Activated naive CD4-positive, alpha-beta T cell (primary cell): ENCODE results near the gene POU3F1.

Experiments
- DNase-seq, 4 experiments: peaks; one replicate each; lab custom pipeline; 2025; lab: John Stamatoyannopoulos, UW

The POU3F1 gene

DNA sequence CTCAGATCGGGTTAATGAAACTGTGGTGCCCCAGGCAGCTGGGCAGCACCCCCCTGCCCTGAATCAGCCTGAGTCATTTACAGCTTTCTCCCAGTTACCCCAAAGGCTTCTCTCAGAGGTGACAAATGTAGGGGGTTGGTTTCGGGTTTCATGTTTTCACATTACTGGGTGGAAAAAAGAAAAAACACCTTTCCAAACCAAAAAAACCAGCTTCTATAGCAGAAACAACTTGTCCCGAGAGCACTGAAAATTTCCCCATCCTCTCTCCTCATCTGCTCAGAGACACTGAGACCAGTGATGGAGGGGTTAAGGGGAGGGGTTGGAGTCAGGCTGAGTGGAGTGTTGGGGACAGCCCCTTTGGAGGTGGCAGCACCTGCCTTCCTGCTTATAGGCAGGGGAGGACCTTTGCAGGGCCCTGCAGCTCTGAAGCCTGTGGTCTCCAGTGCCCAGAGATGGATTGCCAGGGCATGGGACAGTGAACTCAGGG lies 18.4 kb downstream of the POU3F1 start:
- DNase-seq, result peak in 1 of 4 experiments; percentile 20

- no peak for DNase-seq
Measured at GRCh38 chr1:38027201-38028104, 19.1 kb downstream of the POU3F1 start.

DNA sequence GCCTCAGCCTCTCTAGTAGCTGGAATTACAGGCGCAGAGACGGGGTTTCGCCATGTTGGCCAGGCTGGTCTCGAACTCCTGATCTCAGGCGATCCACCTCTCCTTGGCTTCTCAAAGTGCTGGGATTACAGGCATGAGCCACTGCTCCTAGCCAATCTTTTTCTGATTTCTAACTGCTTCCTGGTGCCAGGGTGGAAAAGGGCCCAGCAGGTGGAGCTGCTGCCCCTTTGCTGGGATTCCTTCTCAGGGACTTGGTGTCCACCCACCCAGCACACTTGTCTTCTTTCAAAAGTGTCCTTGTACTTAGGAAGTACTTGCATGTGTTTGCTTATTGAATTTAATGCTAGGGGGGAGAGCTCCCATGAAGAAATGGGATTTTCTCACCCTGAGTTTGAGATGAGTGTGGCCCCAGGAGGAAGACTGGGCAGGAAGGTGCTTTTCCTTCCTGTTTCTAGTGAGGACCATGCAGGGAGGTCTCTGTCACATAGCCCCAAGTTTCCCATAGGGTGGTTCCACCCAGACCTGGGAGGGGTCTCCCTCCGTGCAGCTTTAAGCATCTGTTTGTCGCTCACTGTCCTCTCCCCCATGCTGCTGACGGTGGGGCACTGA lies 19.9 kb downstream of the POU3F1 start:
- peak in 1 of 4 experiments; percentile 6 for DNase-seq

GRCh38 chr1:38025664-38026063 lies 20.9 kb downstream of the POU3F1 start:
- DNase-seq, result no peak

GRCh38 chr1:38025233-38025632 lies 21.4 kb downstream of the POU3F1 start:
- no peak for DNase-seq

DNA sequence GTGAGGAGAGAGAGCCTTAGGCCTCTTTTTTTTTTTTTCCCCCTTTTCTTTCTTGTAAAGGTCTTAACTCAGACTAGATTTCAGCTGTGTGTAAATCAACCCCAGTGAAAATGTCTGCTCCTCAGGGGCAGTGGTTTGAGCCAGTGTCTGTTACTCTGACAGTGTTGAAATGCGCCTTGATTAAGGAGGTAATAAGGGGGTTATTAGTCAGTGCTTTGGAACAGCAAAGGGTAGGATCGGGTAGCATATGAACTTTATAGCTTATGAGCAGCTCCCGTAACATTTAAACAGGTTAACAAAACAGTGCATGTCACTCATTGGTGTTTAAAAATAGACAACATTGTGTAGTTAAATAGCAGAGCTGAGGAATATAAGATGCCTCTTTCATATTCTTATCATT lies 23.8 kb downstream of the POU3F1 start:
- DNase-seq, result no peak

GRCh38 chr1:38021969-38022368 lies 24.6 kb downstream of the POU3F1 start:
- no peak for DNase-seq

GRCh38 chr1:38020396-38020795 lies 26.2 kb downstream of the POU3F1 start:
- DNase-seq, result no peak

- no peak for DNase-seq
Measured at GRCh38 chr1:38018864-38019343, 27.7 kb downstream of the POU3F1 start.

- DNase-seq, result no peak
Measured at GRCh38 chr1:38015978-38016725, 30.4 kb downstream of the POU3F1 start.

- DNase-seq, result no peak
Measured at GRCh38 chr1:38014724-38015424, 31.7 kb downstream of the POU3F1 start.

DNA sequence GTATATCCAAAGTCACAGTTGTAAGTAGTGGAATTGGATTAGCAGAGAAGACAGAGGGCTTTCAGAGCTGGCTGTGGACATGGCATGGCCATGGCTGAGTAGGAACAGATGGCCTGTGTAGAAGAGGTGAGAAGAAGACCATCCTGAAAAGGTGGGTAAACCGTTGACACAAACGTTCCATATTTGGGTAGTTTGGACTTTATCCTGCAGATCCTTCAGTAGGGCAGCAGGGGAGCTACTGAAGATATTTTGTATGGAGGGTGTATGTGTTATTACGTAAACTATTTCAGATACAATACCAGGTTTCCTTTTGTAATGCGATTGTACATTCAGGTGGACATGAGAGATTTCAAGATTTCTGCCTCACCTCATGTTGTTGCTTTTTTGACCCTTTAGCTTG lies 32.4 kb downstream of the POU3F1 start:
- DNase-seq, result no peak

- no peak for DNase-seq
Measured at GRCh38 chr1:38013227-38013622, 33.4 kb downstream of the POU3F1 start.

GRCh38 chr1:38012363-38013226 lies 34.0 kb downstream of the POU3F1 start, which contains the start of gene UTP11:
UTP11 (plus strand) TSS chr1:38012734; CDS start chr1:38012803, 69 bp downstream.
- peak; percentile 62 to 82 (median 77) for DNase-seq

DNA sequence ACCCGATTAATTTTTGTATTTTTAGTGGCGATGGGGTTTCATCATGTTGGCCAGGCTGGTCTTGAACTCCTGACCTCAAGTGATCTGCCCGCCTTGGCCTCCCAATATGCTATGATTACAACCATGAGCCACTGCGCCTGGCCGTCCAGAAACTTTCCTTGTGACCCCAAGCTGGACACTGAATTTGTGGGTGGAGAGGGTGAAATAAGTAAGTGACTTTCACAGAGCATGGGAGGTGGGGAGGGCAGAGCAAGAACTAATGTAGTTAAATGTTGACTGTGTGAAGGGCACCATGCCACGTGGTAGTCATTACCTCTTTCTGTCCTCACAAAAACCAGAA lies 36.8 kb downstream of the POU3F1 start:
- no peak for DNase-seq

DNA sequence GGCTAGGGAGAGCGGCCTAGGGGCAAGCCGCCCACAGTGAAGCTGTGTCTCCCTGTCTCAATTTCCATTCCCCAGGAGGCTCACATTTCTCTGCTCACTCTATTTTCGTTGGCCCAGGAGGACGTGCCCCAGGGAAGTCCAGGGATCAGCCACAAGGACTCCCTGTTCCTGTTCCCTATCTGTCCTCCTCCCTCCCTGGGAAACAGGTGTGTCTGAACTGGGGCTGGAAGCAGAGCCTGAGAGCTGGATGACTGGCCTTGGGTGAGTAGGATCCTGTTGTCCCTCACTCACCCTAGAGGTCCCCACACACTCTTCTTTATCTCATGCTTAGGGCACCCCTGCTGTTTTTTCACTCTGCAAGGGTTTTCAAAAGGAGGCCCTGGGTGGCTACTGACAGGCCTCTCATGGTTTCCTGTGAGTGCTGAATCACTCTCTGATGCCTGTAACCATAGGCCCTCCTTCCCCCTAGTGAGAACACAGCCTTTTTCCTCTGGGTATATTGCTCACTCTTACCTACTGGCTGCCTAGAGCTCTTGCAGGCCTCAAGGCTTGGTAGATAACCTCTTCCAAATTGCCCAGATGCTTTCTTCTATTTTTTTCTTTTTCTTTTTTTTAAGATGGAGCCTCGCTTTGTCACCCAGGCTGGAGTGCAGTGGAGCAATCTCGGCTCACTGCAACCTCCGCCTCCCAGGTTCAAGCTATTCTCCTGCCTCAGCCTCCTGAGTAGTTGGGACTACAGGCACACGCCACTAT lies 37.3 kb downstream of the POU3F1 start:
- peak in 2 of 4 experiments; percentile 22 to 27 for DNase-seq

DNA sequence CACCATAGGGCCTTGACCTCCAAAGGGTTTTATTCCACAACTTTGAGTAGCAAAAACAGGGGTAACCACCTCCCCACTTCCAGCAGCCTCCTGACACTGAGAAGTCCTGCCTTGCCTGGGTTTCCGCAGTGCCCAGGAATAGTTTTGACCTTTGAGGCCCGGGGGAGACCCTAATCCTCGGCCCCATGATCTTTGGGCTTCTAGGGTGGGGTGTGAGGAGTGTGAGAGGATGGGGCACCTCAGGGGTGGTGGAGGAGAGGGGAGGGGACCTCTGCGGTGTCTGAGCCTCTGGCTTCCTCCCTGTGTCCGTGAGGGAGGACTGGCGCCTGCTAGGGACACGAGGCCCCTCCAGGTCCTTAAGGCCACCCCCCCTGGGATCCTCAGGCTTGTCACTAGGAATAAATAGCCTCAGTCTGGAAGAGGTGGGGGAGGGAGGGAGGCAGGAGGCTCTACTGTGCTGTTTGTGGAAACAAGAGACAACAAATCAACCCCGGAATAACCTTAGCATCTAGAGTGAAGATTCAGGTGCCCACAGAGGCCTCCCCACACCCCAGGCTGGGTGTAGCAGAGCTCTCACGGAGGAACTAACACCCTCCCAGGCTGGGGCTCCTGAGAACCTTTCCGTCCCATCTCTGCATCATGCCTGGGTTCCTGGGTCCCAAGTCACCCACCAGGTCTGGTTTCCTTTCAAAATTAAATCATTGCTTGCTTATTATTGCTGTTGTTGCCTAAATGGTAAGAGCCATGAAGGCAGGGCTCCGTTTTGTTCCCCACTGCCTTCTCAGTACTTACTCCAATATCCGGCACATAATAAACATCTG lies 40.4 kb downstream of the POU3F1 start:
- no peak for DNase-seq

DNA sequence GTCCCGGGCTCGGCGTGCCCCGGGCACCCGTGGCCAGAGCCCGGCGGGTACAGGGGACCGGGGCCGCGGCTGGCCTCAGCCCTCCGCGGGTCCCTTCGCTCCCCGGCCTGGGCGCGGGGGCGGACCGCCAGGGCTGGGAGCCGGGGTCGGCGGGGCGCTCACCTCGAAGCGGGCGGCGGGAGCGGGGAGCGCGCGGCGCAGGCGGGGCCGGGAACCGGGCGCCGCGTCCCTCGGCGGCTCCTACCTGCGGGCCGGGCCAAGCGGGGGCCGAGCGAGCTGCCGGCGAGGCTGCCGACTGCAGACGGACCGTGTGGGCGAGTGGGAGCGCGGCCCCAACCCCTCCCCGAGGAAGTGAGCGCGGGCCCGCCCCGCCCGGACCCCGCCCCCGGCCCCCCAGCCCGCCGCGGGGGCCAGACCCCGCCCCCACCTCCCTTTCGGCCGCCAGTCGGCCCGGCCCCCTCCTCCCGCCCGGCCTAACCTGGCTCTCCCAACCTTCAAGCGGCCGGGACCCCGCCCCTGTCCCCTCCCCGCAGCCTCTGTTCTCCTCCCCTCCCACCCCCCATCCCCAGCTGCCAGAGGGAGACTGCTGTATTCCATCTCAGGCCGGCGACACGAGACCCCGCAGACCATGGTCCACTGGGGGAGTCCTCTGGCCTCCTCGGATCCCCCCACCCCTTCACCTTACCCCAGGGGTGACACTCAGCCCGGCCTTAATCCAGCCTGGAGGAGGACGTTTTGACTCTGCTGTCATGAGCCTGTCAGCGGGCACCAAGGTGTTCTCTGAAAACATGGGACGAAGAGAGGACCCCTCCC lies 41.2 kb downstream of the POU3F1 start, which contains the start of gene FHL3:
TSS of gene FHL3 (minus strand) at position 320 of the 813 bp plus-strand sequence. CDS start 6,102 bp downstream, outside the sequence.
- peak in 2 of 4 experiments; percentile 19 to 39 for DNase-seq
